Activated CD4-positive, alpha-beta T cell treated with anti-CD3 and anti-CD28 coated beads for 4 hours (primary cell): ENCODE measurements around the gene DPP10.
"Not testable (repeated sequence)": the region's sequence is repeated elsewhere in the genome, so short reads cannot be mapped to it uniquely, and the experiment has no call there.

ENCODE experiments used
- DNase-seq, 2 donors: peaks; one replicate each; pipeline ENCODE4 v3.0.0-alpha.2; 2020

The DPP10 gene

GRCh38 chr2:114843963-114844362, 401.5 kb downstream of the DPP10 start:
- no peak for DNase-seq

- DNase-seq: no peak
These were observed 414.8 kb downstream of the DPP10 start for GRCh38 chr2:114857196-114857595.

- no peak for DNase-seq
These were observed 417.5 kb downstream of the DPP10 start for GRCh38 chr2:114859726-114860510.

DNA sequence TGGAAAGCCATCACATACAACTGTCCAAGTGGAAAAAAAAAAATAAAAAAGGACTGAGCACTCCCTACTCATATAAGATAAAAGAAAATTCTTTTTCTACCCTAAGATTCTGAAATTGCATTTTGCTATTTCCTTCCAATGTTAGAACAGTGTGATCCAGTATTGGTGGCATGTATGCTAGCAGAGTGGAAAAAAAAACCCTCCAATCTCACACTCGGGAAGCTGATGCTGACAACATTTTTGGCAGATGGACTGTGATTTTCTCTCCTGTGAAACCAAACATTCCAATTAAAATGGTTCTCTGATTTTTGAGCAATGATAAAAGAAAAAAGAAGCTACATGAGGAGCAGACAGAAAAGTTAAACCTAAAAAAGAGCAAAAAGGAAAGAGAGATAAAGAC, 419.8 kb downstream of the DPP10 start:
- DNase-seq: no peak

DNA sequence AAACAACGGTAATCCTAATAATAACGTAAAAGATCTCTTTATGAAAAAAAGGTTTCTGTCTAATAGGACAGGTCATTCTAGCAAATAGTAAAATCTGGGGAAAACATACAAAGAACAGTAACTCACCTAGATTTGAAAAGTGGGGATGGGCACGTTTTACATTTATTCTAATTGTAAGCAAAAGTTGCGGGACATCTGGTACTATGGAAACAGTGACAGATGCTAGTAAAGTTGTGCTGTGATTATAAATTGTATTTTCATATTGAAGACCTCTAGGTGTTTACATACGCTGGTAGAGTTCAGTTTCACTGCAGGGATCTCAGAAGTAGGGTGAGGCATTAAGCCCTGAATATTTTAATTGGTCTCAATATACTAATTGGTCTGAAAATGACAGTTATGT, 422.5 kb downstream of the DPP10 start:
- DNase-seq: no peak

DNA sequence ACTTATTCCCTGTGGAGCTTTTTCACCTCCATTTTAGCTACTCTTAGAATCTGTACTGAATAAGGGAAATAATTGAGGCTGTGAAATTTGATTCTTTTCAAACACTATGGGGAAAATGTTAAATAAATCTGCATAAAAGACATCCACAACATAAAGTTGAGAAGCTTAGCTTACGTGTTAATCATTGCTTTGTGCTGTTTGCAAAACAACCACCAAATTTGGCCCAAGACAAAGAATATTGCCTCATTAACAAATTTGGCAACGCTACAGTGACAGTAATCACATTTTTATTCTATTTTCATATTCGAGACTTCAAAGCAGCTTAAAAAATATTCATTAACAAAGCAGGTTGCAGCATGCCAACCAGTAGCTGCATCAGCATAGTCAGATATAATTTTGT, 437.6 kb downstream of the DPP10 start:
- DNase-seq: no peak

DNA sequence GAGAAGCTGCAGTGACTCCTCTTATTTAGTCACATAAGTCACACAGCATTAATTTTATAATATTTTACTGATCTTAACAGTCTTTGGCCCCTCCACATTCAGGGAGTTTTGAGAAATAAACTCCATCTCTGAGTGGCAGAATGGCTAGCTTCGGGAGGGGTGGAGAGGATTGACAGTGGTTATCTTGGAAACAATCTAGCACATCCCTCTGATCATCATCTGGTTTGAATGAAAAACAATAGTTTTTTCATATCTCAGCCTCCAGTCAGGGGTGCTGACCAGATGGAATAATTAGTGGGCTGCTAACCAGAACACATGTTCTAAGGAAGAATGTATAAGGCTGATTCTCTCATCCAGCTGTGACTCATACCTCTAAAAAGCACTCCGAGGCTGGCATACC, 477.5 kb downstream of the DPP10 start:
- DNase-seq: no peak

DNA sequence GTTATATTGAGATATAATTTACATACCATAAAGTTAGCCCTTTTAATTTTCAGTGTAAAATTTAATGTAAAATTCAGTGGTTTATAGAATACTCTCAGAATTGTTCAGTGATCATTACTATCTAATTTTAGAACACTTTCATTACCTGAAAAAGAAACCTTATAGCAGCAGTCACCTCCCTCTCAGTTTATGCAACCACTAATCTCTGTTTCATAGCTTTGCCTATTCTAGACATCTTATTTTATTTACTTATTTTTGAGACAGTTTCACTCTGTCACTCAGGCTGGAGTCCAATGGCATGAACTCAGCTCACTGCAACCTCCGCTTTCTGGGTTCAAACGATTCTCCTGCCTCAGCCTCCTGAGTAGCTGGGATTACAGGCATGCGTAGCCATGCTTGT, 479.6 kb downstream of the DPP10 start:
- DNase-seq: no peak

GRCh38 chr2:114925296-114926255, 483.1 kb downstream of the DPP10 start:
- DNase-seq: no peak

GRCh38 chr2:114926303-114926702, 483.9 kb downstream of the DPP10 start:
- no peak for DNase-seq

DNA sequence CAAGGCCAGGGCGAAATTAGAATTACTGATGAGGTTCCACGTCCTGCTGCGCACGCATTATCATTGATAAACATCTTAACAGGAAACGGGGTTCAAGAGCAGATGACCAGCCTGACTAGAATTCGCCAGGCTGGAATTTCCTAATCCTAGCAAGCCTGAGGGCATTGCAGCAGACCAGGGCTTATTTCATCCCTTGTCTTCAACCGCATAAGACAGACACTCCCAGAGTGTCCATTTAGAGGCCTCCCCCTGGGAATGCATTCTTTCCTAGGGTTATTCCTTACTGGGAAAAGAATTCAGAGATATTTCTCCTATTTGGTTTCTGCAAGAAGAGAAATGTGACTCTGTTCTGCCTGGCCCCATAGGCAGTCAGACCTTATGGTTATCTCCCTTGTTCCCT, 486.8 kb downstream of the DPP10 start:
- DNase-seq: no peak

DNA sequence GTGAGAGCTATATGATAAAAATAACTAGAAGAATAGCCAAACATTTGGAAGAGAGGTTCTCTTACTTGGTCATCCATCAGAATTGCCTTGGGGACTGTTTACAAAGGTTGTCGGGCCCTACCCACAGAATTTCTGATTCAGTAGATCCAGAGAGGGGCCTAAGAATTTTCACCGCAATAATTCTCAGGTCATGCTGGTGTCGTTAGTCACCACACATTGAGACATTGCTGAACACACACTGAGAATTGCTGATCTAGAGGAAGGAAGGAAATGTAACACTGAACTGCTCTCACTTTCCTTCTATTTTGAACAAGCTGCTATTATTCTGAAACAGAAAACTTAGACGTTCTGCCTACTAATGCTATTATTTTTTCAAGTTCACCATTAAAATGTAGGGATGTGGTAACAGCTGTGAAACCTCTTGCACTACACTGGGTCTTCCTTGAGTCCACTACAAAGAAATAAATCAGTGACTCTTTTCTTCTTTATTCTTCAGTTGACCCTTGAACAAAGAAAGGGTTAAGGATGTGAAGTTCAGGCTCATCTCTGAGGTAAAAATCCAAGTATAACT, 491.3 kb downstream of the DPP10 start:
- DNase-seq: no peak

GRCh38 chr2:114935031-114935430, 492.6 kb downstream of the DPP10 start:
- DNase-seq: no peak

- DNase-seq: no peak
These were observed 495.0 kb downstream of the DPP10 start for GRCh38 chr2:114937366-114937930.

GRCh38 chr2:114940785-114941458, 498.5 kb downstream of the DPP10 start:
- no peak for DNase-seq

DNA sequence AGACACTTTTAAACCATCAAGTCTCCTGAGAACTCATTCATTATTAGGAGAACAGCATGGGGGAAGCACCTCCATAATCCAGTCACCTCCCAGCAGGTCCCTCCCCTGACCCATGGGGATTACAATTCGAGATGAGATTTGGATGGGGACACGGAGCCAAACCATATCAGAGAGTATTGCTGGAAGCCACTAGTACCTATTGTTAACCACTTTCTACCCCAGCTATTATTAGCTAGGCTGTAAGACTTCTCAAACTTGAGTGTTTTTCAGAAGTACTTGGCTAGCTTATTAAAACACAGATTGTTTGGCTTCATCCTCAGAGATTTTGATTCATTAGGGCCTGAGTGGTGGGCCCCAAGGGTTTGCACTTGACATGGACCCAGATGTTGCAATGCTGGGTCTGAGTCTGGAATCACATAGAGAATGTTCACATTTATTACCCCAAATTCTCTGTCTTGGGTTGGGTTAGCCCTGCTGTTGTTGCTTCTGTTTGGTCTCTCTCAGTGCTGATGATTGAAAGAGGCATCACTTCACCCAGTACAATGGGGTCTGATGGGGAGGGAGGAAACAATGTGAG, 506.9 kb downstream of the DPP10 start:
- no peak for DNase-seq

GRCh38 chr2:114960389-114960788, 517.9 kb downstream of the DPP10 start:
- DNase-seq: no peak

DNA sequence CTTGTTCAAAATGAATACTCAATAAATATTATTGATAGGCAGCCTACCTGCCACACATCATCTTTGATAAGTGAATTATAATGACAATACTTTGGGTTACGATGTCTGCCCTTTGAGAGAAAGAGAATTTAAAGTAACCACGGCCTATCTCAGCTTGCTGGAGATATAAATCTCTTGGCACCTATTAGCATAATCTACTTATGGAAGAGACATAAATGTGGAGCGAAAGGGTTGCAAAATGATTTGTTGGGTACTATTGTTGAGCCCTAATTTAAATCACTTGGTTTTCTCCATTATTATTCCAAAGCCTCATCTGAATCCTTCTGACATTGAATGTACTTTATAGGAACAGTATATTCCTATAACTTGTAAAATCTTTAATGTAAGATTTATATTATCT, 520.1 kb downstream of the DPP10 start:
- no peak for DNase-seq

GRCh38 chr2:114968748-114969400, 526.4 kb downstream of the DPP10 start:
- no peak for DNase-seq

GRCh38 chr2:115004321-115004720, 561.9 kb downstream of the DPP10 start:
- not testable (repeated sequence) for DNase-seq

DNA sequence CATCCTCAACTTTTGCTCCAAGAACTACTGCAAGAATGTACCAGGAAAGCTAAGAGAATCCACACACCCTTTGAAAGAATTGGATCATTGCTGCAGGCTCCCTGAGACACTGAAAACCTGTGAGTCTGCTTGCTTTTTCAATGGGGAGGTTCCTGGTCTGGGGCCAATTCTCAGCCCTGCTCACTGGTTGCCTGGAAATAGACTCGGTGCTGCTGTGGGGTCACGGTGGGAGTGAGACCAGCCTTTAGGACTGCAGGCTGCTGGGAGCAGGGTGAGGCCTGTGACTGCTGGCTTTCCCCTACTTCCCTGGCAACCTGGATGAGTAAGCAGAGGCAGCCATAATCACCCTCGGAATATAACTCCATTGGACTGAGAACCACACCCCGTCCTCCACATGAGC, 569.3 kb downstream of the DPP10 start:
- no peak for DNase-seq

- DNase-seq: not testable (repeated sequence)
These were observed 579.6 kb downstream of the DPP10 start for GRCh38 chr2:115022013-115022412.
